Occipital lobe (tissue), 2 donors: ENCODE results near the gene BTBD18. TPM values are rescaled to one million over a fixed set of nuclear protein-coding genes. Genes with fewer than 3 reads are reported as not detected.
A peak's percentile ranks its signal among the peaks of the same experiment; 100 is the strongest.

Experiments
- DNase-seq: peaks from one replicate; lab custom pipeline; 2025; lab: John Stamatoyannopoulos, UW
- total RNA-seq: library from RNA; depleted of rRNA; stranded (reverse); fragments of >200 nt; gene quantifications from one replicate; pipeline ENCODE4 v1.2.3, GENCODE V29; 2014

Gene BTBD18
- total RNA-seq: not detected

- no peak for DNase-seq
Observed at GRCh38 chr11:57751676-57752253, at the start of gene BTBD18. TSS of gene BTBD18 (minus strand) at chr11:57751819. CDS start at chr11:57751188, 631 bp downstream.

DNA sequence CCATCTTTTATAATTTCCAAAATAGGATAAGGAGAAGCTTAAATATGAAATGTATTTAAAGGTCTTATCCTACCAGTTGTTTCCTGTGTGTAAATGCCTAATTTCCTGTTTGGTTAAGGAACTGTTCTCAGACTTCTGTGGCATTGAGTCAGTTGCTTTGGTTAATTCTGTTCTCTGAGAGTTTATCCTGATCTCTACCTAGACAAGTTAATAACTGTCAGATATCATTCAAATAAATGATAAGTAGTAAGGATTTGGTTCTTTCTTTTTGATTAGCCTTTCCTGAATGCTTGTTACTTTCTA, 49.5 kb upstream of the BTBD18 start:
- DNase-seq: no peak

DNA sequence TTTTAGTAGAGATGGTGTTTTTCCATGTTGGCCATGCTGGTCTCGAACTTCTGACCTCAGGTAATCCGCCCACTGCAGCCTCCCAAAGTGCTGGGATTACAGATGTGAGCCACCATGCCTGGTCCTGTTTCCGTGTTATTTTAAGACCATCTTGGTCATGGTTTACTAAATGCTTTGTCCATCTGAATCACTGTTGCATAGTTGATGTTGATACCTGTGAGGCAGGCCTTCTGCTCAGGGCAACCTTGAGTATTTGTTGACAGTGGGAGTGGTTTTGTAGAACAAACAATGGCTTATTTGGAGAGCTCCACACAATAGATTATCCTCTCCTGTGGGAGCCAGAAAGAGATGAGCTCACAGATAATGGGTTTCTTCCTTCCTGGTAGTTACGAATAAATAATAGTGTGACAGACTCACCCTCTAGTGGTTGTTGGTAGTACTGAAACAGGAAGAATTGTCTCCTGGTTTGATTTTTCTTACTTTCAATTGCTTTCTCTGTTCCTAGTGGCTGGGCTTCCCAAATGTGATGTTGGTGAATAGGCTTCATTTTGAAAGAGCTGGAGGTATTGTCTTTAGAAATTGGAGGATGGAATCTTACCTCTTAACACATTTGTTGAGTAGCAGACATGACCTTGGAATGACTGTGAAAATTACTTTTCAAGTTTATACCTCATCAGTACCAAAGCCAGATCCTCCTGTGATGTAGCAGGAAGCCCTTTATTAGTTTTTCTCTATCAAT, 49.0 kb upstream of the BTBD18 start:
- no peak for DNase-seq

DNA sequence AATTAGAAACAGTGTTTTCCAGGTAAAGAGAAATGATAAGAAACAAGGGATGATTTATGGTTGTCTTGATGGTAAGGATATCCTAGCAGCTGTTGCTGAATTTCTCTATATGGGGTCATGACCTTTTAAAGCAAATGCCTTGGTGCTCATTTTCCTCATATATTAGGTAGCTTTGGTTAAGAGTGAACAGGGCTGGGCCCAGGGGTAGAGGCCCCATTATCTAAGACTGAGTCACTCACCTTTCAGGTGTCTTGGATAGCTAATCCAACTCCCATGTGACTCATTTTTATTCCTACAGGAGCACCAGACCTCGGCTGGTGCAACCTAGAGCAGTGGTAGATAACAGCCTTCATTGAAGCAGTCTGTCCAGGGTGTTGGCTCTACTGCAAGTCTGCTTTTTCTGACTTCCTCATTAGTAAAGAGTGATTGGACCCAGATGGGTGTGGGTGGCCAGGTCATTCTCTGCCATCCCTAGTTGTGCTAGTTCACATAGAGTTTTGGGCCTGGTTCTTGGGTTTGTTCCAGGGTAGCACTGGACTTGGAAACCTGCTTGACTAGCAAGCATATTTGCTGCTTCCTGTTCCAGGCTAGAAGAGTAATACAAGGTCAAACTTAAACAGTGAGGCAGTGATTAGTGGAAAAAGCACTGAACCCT, 47.4 kb upstream of the BTBD18 start:
- DNase-seq: no peak

DNA sequence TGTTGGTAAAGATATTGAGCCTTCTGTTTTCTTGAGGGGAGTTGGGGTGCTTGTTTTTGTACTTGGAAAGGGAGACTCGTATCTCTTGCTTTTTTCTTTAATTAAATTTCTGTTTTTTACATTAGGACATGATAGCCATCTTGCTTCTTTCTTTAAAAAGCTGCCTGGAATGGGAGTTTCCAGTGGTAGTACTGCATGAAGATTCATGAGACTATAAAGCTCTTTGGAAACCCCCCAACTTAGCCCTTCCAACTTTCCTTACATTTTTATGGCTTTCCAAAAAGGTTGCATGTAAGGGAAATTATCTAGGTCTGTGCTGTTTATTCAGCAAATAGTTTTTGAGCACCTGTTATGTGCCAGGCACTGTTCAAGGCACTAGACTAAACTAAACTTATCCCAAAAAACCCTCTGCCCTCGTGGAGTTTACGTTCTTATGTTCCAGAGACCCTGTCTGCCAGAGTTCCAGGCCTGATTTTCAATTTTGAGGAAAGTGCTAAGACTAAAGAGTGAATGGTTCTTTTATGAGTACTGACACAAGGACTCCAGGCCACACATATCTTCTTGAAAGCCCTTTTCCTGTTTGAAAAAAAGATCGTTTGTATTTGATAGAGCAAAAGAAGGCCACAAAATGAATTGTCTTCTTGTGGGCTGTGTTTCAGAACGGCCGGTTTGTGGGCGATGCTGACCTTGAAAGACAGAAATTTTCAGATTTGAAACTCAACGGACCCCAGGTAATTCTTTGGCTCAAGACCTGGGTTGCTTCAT, 41.9 kb upstream of the BTBD18 start:
- no peak for DNase-seq

DNA sequence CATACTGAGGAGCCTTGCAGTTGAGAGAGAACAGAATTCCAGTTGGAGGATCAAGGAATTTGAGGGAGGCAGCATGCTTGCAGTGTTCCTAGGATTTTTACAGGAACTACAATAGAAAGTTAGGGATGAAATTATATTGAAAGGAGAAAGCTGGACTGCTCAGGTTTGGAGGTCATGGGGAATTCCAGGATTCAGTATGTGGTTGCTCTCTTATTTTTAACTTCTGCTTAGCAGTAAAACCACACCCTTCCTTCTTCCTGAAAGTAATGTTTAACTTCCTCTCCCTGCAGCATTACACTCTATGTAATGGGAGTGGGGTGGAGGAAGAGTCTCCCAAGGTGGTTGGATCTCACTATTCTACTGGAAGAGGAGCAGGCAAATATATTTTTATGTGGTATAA, 41.3 kb upstream of the BTBD18 start:
- no peak for DNase-seq

- no peak for DNase-seq
Observed at GRCh38 chr11:57792060-57792541, 40.5 kb upstream of the BTBD18 start.

DNA sequence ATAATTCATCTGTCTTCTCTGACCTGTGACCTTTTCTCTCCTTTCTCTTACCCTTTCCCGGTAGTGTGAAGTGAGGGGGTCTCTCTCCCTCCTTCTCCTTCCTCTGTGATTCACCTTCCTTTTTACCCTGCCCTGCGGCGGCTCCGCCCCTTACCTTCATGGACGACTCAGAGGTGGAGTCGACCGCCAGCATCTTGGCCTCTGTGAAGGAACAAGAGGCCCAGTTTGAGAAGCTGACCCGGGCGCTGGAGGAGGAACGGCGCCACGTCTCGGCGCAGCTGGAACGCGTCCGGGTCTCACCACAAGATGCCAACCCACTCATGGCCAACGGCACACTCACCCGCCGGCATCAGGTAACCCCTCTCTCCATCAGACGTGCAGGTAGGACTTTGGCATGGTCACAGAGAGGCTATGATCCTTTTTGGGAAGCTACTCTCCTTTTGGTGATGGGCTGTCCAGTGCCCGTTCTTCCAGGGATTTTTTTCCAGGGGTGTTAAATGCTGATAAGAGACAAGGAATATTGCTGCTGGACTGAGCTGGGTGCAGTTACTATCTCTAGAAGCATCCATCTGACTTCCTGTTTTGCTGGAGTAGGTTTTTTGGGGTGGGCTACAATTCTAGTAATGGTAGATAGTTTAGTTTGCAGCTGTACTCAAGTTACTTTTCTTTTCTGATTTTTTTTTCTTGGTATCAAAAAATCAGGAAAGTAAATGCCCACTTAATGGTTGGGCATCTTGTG, 39.9 kb upstream of the BTBD18 start:
- DNase-seq: no peak

- no peak for DNase-seq
Observed at GRCh38 chr11:57788703-57789088, 37.1 kb upstream of the BTBD18 start.

GRCh38 chr11:57787920-57788702, 36.5 kb upstream of the BTBD18 start:
- no peak for DNase-seq

GRCh38 chr11:57787006-57787604, 35.5 kb upstream of the BTBD18 start:
- no peak for DNase-seq

DNA sequence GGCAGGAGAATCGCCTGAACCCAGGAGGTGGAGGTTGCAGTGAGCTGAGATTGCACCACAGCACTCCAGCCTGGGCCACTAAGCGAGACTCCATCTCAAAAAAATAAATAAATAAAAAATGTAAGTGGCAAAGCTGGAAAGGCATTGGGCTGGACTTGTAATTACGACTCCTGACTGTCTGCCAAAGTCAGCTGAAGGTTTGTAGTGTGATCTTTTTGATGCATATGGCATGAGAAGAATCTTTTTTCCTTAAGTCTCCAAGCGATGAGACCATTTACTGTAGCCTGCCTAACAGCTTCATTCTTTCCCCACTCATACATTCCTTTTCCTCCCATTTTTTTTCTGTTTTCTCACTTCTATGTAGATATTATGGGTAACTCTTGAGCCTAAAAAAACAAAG, 34.8 kb upstream of the BTBD18 start:
- no peak for DNase-seq

DNA sequence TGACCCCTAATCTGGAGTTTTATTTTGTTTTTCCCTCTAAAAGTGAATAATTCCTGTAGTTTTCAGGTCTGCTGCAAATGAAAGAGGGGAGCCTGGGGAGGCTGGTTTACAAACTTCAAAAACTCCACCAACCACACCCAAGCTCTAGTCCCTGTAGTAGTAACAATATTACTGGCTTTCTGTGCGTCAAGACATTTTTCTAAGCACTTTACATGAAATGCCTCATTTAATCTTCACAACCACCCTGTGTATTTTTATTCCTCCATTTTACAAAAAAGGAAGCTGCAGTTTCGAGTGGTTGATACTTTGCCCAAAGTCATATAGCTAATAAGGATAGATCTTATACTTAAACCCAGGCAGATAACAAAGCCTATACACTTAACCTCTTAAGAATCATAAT, 33.5 kb upstream of the BTBD18 start:
- DNase-seq: no peak

GRCh38 chr11:57781529-57781943, 29.9 kb upstream of the BTBD18 start:
- no peak for DNase-seq

DNA sequence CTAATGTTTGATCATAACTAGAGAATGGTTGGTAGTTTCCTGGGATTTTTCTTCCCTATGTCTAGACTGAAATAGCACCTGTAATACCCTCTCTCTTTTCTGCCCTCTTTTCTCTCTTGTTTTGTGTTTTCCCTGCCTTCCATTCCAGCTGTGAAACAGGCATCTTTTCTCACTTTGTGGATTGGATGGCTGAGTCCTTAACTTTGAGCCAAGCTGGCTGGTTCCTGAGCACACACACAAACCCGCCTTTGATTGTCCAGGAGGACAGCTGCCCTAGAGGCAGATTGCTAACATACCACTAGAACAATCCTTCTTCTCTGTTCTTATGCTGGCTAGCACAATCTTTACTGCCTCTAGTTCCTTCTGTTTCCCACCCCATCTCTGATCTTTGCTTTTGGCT, 27.7 kb upstream of the BTBD18 start:
- peak; percentile 22 for DNase-seq

- DNase-seq: peak; percentile 62
Observed at GRCh38 chr11:57778318-57779037, 26.9 kb upstream of the BTBD18 start.

- DNase-seq: no peak
Observed at GRCh38 chr11:57777969-57778317, 26.3 kb upstream of the BTBD18 start.

- DNase-seq: no peak
Observed at GRCh38 chr11:57776577-57777210, 25.1 kb upstream of the BTBD18 start.

DNA sequence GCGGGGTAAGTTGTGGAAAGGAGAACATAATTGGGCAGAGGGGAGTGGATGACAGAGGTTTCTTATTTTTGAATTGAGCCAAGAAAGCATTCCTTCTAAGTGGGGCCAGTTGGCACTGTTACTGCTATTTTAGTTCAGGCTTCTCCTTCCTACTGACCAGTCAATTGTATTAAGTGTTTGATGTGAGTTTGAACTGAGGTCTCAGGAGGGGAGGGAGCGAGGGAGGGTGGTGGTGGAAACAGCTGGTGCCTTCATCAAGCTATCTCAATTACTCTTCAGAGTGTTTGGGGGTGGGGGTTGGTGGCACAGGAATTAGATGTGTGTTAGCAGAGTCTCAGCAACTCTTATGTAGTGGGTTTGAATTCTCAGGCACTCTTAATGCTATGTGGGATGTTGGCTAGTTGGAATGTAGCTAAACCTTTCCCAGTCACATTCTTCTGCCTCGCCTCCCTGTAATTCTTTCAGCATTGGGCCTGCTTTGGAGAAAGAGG, 24.5 kb upstream of the BTBD18 start:
- DNase-seq: no peak
